Neural progenitor cell (in vitro differentiated cells): ENCODE data around the gene NFE2L2. TPM values are rescaled to one million over a fixed set of nuclear protein-coding genes. Genes with fewer than 3 reads are reported as not detected.

Experiments used
- DNase-seq: peaks from one replicate; pipeline ENCODE4 v3.0.0-alpha.2; 2016; ENCODE audit warnings: low spot score
- H2AFZ ChIP-seq: fragments of 200-600 bp; sonication (generic); replicated peaks from 2 replicates; pipeline ENCODE4 v1.6.1; 2016; ENCODE audit warnings: antibody characterized with exemption
- H3F3A ChIP-seq: fragments of 200-600 bp; sonication (generic); 2 replicates; pipeline ENCODE4 v1.6.1; 2016; ENCODE audit warnings: antibody characterized with exemption, low read depth
- H3K27ac ChIP-seq: fragments of 200-600 bp; sonication (generic); 2 replicates; pipeline ENCODE4 v1.5.1; 2016; ENCODE audit warnings: mild to moderate bottlenecking
- H3K27me3 ChIP-seq: fragments of 200-600 bp; sonication (generic); 2 replicates; pipeline ENCODE4 v1.6.1; 2016; ENCODE audit warnings: mild to moderate bottlenecking, moderate library complexity
- H3K36me3 ChIP-seq: fragments of 200-600 bp; sonication (generic); 2 replicates; pipeline ENCODE4 v1.5.1; 2016
- H3K4me1 ChIP-seq: fragments of 200-600 bp; sonication (generic); 2 replicates; pipeline ENCODE4 v1.6.1; 2016; ENCODE audit warnings: mixed run types
- H3K4me2 ChIP-seq: fragments of 200-600 bp; sonication (generic); 2 replicates; pipeline ENCODE4 v1.6.1; 2016
- H3K4me3 ChIP-seq: fragments of 200-600 bp; sonication (generic); 2 replicates; pipeline ENCODE4 v1.5.1; 2016
- H3K79me2 ChIP-seq: fragments of 200-600 bp; sonication (generic); 2 replicates; pipeline ENCODE4 v1.6.1; 2016; ENCODE audit warnings: low read depth
- H3K9ac ChIP-seq: fragments of 200-600 bp; sonication (generic); 2 replicates; pipeline ENCODE4 v1.6.1; 2016
- H3K9me3 ChIP-seq: fragments of 200-600 bp; sonication (generic); 2 replicates; pipeline ENCODE4 v1.5.1; 2016; ENCODE audit warnings: low read depth
- H4K20me1 ChIP-seq: fragments of 200-600 bp; sonication (generic); 2 replicates; pipeline ENCODE4 v1.6.1; 2016; ENCODE audit warnings: low read depth
- H3K27ac Mint-ChIP-seq: 3 replicates; pipeline ENCODE4 v1.8.0; 2021; ENCODE audit warnings: mixed read lengths
- H3K27me3 Mint-ChIP-seq: 2 replicates; pipeline ENCODE4 v1.8.0; 2022; ENCODE audit warnings: low read depth, mild to moderate bottlenecking, inconsistent platforms, moderate library complexity, mixed read lengths; ENCODE audit not compliant: insufficient read depth
- H3K36me3 Mint-ChIP-seq: 3 replicates; pipeline ENCODE4 v1.8.0; 2021; ENCODE audit warnings: mixed read lengths
- H3K4me1 Mint-ChIP-seq: 3 replicates; pipeline ENCODE4 v1.8.0; 2021; ENCODE audit warnings: mixed read lengths
- H3K4me3 Mint-ChIP-seq: 3 replicates; pipeline ENCODE4 v1.8.0; 2021; ENCODE audit warnings: mild to moderate bottlenecking, moderate library complexity, mixed read lengths
- H3K9me3 Mint-ChIP-seq: 3 replicates; pipeline ENCODE4 v1.8.0; 2020; ENCODE audit warnings: mixed read lengths
- CTCF ChIP-seq: fragments of 200-600 bp; sonication (generic); IDR thresholded peaks from 2 replicates; pipeline ENCODE4 v1.5.1; 2017; ENCODE audit warnings: antibody characterized with exemption, mild to moderate bottlenecking
- EZH2 ChIP-seq: fragments of 200-600 bp; sonication (generic); IDR thresholded peaks from 2 replicates; pipeline ENCODE4 v1.6.1; 2017; ENCODE audit warnings: antibody characterized with exemption, mild to moderate bottlenecking, moderate library complexity
- EZH2phosphoT487 ChIP-seq: fragments of 200-600 bp; sonication (generic); IDR thresholded peaks from 2 replicates; pipeline ENCODE4 v1.6.1; 2017; ENCODE audit warnings: antibody characterized with exemption
- total RNA-seq: library from RNA; depleted of rRNA; stranded (reverse); fragments of >200 nt; gene quantifications from 2 replicates; pipeline ENCODE4 v1.2.3, GENCODE V29; 2015; ENCODE audit warnings: low replicate concordance

Gene NFE2L2
- total RNA-seq, 1 donor from 2014 or later, result 17.7 TPM

- peaks cover 40% of the 10 kb centered on the region for H3K79me2 ChIP-seq
- peaks cover 12% of the 10 kb centered on the region for H4K20me1 ChIP-seq
- no peak overlapping the region for H2AFZ ChIP-seq
- H3K9me3 ChIP-seq, result no peaks in the 10 kb centered on the region
- H3K27ac ChIP-seq, result no peak overlapping the region
- Mint-ChIP-seq H3K4me1 (no peaks in the 10 kb centered on the region), H3K9me3 (no peaks in the 10 kb centered on the region), H3K4me3 (no peak overlapping the region), H3K27me3 (no peaks in the 10 kb centered on the region), H3K36me3 (peaks cover 29% of the 10 kb centered on the region), H3K27ac (no peak overlapping the region)
- H3K27me3 ChIP-seq, result no peaks in the 10 kb centered on the region
- no peak overlapping the region for H3K4me2 ChIP-seq
- no peaks in the 10 kb centered on the region for H3K4me1 ChIP-seq
- H3K4me3 ChIP-seq, result no peak overlapping the region
- H3K36me3 ChIP-seq, result peaks cover 5% of the 10 kb centered on the region
- H3K9ac ChIP-seq, result no peak overlapping the region
- peaks cover 15% of the 10 kb centered on the region for H3F3A ChIP-seq
- no peak for DNase-seq
- no peak for TF ChIP-seq CTCF
- no peak for TF ChIP-seq EZH2phosphoT487
- TF ChIP-seq EZH2, result no peak
Measured at GRCh38 chr2:177234267-177234666, 30.3 kb downstream of the NFE2L2 start.

DNA sequence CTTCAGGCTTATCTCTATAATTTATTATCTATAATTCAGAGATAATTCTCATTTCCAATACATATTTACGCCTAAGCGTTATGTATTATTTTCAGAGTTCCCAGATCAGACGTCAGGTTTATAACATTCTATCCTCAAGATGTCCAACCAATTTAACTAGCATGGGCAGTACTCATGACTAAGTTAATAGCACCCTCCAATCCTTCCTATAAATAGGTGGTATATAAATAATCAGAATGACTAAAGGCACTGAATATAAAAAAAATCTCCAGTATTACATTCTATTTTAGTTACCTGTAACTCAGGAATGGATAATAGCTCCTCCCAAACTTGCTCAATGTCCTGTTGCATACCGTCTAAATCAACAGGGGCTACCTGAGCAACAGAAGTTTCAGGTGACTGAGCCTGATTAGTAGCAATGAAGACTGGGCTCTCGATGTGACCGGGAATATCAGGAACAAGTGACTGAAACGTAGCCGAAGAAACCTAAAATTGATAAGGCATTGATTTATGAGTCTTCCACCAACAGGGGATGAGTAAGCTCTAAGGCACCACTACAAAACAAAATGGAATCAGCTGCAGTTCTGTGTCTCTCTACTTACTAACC lies 32.3 kb downstream of the NFE2L2 start:
- Histone ChIP-seq H3K9me3 (no peaks in the 10 kb centered on the region), H3K9ac (no peak overlapping the region), H3K4me2 (no peak overlapping the region), H3K36me3 (peaks cover 5% of the 10 kb centered on the region), H3K79me2 (peaks cover 19% of the 10 kb centered on the region), H3F3A (peaks cover 33% of the 10 kb centered on the region), H2AFZ (no peak overlapping the region), H3K27me3 (no peaks in the 10 kb centered on the region), H4K20me1 (peaks cover 16% of the 10 kb centered on the region), H3K27ac (no peak overlapping the region), H3K4me1 (no peaks in the 10 kb centered on the region), H3K4me3 (no peak overlapping the region)
- Mint-ChIP-seq H3K9me3 (no peaks in the 10 kb centered on the region), H3K4me1 (no peaks in the 10 kb centered on the region), H3K27me3 (no peaks in the 10 kb centered on the region), H3K36me3 (peaks cover 31% of the 10 kb centered on the region), H3K27ac (no peak overlapping the region), H3K4me3 (no peak overlapping the region)
- TF ChIP-seq EZH2, result no peak
- TF ChIP-seq CTCF, result no peak
- no peak for TF ChIP-seq EZH2phosphoT487
- DNase-seq, result no peak

DNA sequence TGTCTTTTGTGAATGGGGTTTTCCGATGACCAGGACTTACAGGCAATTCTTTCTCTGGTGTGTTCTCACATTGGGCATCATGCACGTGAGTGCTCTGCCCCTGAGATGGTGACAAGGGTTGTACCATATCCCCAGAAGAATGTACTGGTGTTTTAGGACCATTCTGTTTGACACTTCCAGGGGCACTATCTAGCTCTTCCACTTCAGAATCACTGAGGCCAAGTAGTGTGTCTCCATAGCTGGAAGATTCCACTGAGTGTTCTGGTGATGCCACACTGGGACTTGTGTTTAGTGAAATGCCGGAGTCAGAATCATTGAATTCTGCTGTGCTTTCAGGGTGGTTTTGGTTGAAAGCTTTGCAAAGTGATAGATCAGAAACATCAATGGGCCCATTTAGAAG lies 33.3 kb downstream of the NFE2L2 start:
- no peaks in the 10 kb centered on the region for H3K9me3 ChIP-seq
- H3K4me3 ChIP-seq, result no peak overlapping the region
- H3K27me3 ChIP-seq, result no peaks in the 10 kb centered on the region
- H3K36me3 ChIP-seq, result peaks cover 5% of the 10 kb centered on the region
- Mint-ChIP-seq H3K9me3 (no peaks in the 10 kb centered on the region), H3K4me1 (no peaks in the 10 kb centered on the region), H3K4me3 (no peak overlapping the region), H3K36me3 (peaks cover 33% of the 10 kb centered on the region), H3K27ac (no peak overlapping the region), H3K27me3 (no peaks in the 10 kb centered on the region)
- no peak for DNase-seq
- no peak overlapping the region for H3K27ac ChIP-seq
- no peak overlapping the region for H3K4me2 ChIP-seq
- H2AFZ ChIP-seq, result no peak overlapping the region
- TF ChIP-seq EZH2phosphoT487 (no peak), CTCF (no peak), EZH2 (no peak)
- peaks cover 16% of the 10 kb centered on the region for H4K20me1 ChIP-seq
- no peaks in the 10 kb centered on the region for H3K4me1 ChIP-seq
- peaks cover 41% of the 10 kb centered on the region for H3F3A ChIP-seq
- no peak overlapping the region for H3K9ac ChIP-seq
- H3K79me2 ChIP-seq, result peaks cover 10% of the 10 kb centered on the region
